DOHH2 (cell line): Measurements from ENCODE around the gene TMEM130.

Source experiments
- H3F3A ChIP-seq: fragments of 200-600 bp; sonication (generic), shearing (Covaris generic); 2 replicates; pipeline ENCODE4 v1.6.0; 2016; ENCODE audit warnings: antibody characterized with exemption, mild to moderate bottlenecking; ENCODE audit not compliant: control insufficient read depth, insufficient read depth
- H3K27ac ChIP-seq: fragments of 200-600 bp; sonication (generic); 2 replicates; pipeline ENCODE4 v1.5.1; 2014; ENCODE audit warnings: low read depth, mild to moderate bottlenecking, low read length, moderate library complexity
- H3K27me3 ChIP-seq: fragments of 200-600 bp; sonication (generic); 2 replicates; pipeline ENCODE4 v1.6.1; 2014; ENCODE audit warnings: mild to moderate bottlenecking, low read length, mixed read lengths; ENCODE audit not compliant: control insufficient read depth
- H3K36me3 ChIP-seq: fragments of 200-600 bp; sonication (generic); 2 replicates; pipeline ENCODE4 v1.6.1; 2014; ENCODE audit warnings: mild to moderate bottlenecking, low read length, moderate library complexity, mixed read lengths; ENCODE audit not compliant: control insufficient read depth
- H3K4me1 ChIP-seq: fragments of 200-600 bp; sonication (generic); 2 replicates; pipeline ENCODE4 v1.6.1; 2014; ENCODE audit warnings: mild to moderate bottlenecking, low read length, mixed read lengths; ENCODE audit not compliant: control insufficient read depth
- H3K4me2 ChIP-seq: fragments of 200-600 bp; sonication (generic); 2 replicates; pipeline ENCODE4 v1.6.0; 2014; ENCODE audit warnings: mild to moderate bottlenecking, low read length, moderate library complexity
- H3K4me3 ChIP-seq: fragments of 200-600 bp; sonication (generic); 2 replicates; pipeline ENCODE4 v1.5.1; 2014; ENCODE audit warnings: mild to moderate bottlenecking, low read length, mixed read lengths
- H3K79me2 ChIP-seq: fragments of 200-600 bp; sonication (generic); 2 replicates; pipeline ENCODE4 v1.6.1; 2014; ENCODE audit warnings: mild to moderate bottlenecking, low read length, mixed read lengths; ENCODE audit not compliant: control insufficient read depth
- H3K9me2 ChIP-seq: fragments of 200-600 bp; sonication (generic); replicated peaks from 2 replicates; pipeline ENCODE4 v1.6.1; 2014; ENCODE audit warnings: mild to moderate bottlenecking, low read length, mixed read lengths; ENCODE audit not compliant: control insufficient read depth
- H3K9me3 ChIP-seq: fragments of 200-600 bp; sonication (generic); 2 replicates; pipeline ENCODE4 v1.6.1; 2014; ENCODE audit warnings: antibody characterized with exemption, low read length, mixed read lengths; ENCODE audit not compliant: control insufficient read depth, insufficient read depth
- H4K20me1 ChIP-seq: fragments of 200-600 bp; sonication (generic); 2 replicates; pipeline ENCODE4 v1.6.0; 2014; ENCODE audit warnings: low read depth, mild to moderate bottlenecking, antibody characterized with exemption, low read length, moderate library complexity; ENCODE audit not compliant: control insufficient read depth, insufficient read depth
- EZH2phosphoT487 ChIP-seq: fragments of 200-600 bp; sonication (generic); IDR thresholded peaks from 2 replicates; pipeline ENCODE4 v1.6.1; 2017; ENCODE audit warnings: borderline replicate concordance, mild to moderate bottlenecking, antibody characterized with exemption, low read length, moderate library complexity, mixed read lengths
- TF ChIP-seq, protein P1 (sequence below): fragments of 200-600 bp; sonication (generic); IDR thresholded peaks from one replicate; pipeline ENCODE4 v1.5.1; 2014; ENCODE audit warnings: antibody characterized with exemption, mild to moderate bottlenecking, low read depth, low read length; ENCODE audit not compliant: poor library complexity, severe bottlenecking

The TMEM130 gene

DNA sequence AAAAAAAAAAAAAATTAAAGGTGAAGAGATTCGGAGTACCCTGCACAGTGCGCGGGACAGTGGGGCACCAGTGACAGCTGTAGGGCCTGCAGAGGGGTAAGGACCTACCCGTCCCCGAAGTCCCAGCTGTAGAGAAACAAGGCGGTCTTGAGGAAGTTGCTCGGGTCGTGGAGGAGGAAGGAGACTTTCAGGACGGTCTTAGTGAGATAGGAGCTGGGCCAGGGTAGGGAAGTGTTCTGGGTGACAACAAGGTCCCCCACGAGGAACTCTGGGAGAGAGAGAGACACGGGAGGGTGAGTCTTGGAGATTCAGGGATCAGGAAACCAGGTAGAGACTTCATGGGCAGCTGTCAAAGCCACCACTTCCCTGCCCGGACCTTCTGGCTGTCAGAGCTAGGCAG is 9.7 kb downstream of the TMEM130 start:
- Histone ChIP-seq H3K4me2 (no peak overlapping the region), H3F3A (no peaks in the 10 kb centered on the region), H3K79me2 (no peaks in the 10 kb centered on the region), H3K9me2 (no peaks in the 10 kb centered on the region), H3K36me3 (no peaks in the 10 kb centered on the region), H3K4me1 (no peaks in the 10 kb centered on the region), H4K20me1 (no peaks in the 10 kb centered on the region), H3K4me3 (no peak overlapping the region), H3K9me3 (no peaks in the 10 kb centered on the region), H3K27ac (no peak overlapping the region), H3K27me3 (peaks cover 29% of the 10 kb centered on the region)
- TF ChIP-seq, protein P1, sequence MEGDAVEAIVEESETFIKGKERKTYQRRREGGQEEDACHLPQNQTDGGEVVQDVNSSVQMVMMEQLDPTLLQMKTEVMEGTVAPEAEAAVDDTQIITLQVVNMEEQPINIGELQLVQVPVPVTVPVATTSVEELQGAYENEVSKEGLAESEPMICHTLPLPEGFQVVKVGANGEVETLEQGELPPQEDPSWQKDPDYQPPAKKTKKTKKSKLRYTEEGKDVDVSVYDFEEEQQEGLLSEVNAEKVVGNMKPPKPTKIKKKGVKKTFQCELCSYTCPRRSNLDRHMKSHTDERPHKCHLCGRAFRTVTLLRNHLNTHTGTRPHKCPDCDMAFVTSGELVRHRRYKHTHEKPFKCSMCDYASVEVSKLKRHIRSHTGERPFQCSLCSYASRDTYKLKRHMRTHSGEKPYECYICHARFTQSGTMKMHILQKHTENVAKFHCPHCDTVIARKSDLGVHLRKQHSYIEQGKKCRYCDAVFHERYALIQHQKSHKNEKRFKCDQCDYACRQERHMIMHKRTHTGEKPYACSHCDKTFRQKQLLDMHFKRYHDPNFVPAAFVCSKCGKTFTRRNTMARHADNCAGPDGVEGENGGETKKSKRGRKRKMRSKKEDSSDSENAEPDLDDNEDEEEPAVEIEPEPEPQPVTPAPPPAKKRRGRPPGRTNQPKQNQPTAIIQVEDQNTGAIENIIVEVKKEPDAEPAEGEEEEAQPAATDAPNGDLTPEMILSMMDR = no peak
- TF ChIP-seq EZH2phosphoT487 = no peak

DNA sequence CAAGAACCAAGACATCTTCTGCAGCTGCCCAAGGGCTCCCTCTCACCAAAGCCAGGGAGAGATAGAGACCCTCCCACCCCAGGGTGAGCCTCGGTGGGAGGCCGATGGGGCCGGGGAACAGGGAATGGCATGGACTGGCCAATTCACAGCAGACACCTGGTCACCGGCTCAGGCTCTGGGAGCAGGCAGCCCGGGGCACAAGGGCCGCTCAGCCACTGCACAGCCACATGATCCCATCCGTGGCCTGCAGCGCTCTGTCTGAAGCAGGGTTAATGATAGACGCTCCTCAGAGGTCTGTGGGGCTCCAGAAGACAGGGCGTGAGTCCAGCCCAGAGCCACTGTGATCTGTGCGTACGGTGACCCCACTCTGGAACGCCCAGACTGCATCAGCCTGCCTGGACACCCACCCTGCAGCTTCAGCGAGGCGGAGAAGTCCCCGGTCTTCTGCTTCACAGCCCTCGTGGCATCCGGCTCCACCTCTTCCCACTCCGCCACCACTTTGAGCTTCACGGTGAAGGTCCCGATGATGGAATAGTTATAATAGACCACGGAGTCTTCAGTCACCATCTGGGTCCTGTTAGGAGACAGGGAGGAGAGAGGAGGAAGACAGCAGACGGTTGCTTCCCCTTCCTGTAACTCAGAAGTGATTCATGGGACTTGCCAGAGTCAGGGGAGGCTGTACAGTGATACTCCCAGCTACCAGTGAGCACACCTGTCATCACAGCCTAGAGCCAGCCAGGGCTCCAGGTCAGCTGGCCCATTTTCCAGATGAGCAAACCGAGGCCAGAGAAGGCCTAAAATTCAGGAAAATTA is 14.0 kb downstream of the TMEM130 start:
- no peak overlapping the region for H3K4me3 ChIP-seq

DNA sequence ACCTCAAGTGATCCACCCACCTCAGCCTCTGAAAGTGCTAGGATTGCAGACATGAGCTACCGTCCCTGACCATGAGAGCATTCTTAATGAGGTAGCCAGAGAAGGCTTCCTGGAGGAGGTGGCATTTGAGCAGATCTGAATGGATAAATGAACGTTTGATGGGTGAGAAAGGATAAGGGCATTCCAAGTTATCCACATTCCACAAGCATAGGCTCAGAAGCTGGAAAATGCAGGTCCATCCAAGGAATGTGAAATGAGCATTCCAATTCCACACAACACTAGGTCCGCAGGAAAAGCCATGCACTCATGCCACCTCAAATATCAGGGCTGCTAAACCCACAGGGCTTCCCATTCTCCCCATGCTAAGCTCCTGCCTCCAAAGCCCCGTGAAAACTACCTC is 17.0 kb downstream of the TMEM130 start:
- Histone ChIP-seq H3K36me3 (no peaks in the 10 kb centered on the region), H3K4me2 (no peak overlapping the region), H3K79me2 (no peaks in the 10 kb centered on the region), H3K9me2 (no peaks in the 10 kb centered on the region), H3F3A (no peaks in the 10 kb centered on the region), H3K4me3 (no peak overlapping the region), H4K20me1 (no peaks in the 10 kb centered on the region), H3K27me3 (peaks cover 24% of the 10 kb centered on the region), H3K27ac (no peak overlapping the region), H3K9me3 (no peaks in the 10 kb centered on the region), H3K4me1 (peaks cover 6% of the 10 kb centered on the region)
- TF ChIP-seq, protein P1 = no peak
- no peak for TF ChIP-seq EZH2phosphoT487

More for the DNA sequence above, 14.0 kb downstream of the TMEM130 start:
- Histone ChIP-seq H3K36me3 (no peaks in the 10 kb centered on the region), H3K79me2 (no peaks in the 10 kb centered on the region), H3K4me2 (no peak overlapping the region), H3K9me2 (no peaks in the 10 kb centered on the region), H3K27me3 (peaks cover 37% of the 10 kb centered on the region), H3F3A (no peaks in the 10 kb centered on the region), H3K9me3 (no peaks in the 10 kb centered on the region), H3K27ac (no peak overlapping the region), H3K4me1 (peaks cover 6% of the 10 kb centered on the region), H4K20me1 (no peaks in the 10 kb centered on the region)
- TF ChIP-seq EZH2phosphoT487 = no peak
- TF ChIP-seq, protein P1 = no peak
